Measurements from ENCODE around the gene KLHL34.

- TF ChIP-seq FOXK2 (IDR thresholded peaks at IDR 0.05) (no peak), ARNT (IDR thresholded peaks at IDR 0.05) (no peak), FOXM1 (IDR thresholded peaks at IDR 0.05; ENCODE audit: borderline replicate concordance) (no peak), NFRKB (IDR thresholded peaks at IDR 0.05) (no peak), SP1 (IDR thresholded peaks at IDR 0.05) (no peak), BHLHE40 (IDR thresholded peaks at IDR 0.05; ENCODE audit: borderline replicate concordance) (no peak), CTBP1 (IDR thresholded peaks at IDR 0.05; ENCODE audit: borderline replicate concordance) (no peak), TARDBP (IDR thresholded peaks at IDR 0.05) (no peak)
Measured at GRCh38 chrX:21675931-21676330, 17.8 kb upstream of the KLHL34 start.
